Head of caudate nucleus (tissue), 42 donors: Measurements from ENCODE around the gene SLC36A3.
A peak's percentile ranks its signal among the peaks of the same experiment; 100 is the strongest.
"Not testable (repeated sequence)": the region's sequence is repeated elsewhere in the genome, so short reads cannot be mapped to it uniquely, and the experiment has no call there.

ENCODE experiments used
- DNase-seq, 42 donors: peaks; one replicate each; pipeline versions ENCODE4 v3.0.0 to v3.0.0-alpha.2; 2020 to 2021; ENCODE audit warnings: mixed read lengths in 7 of 42
- intact Hi-C: fragments of 100-400 bp; cut with DNase I; formaldehyde crosslinking; loops from one replicate; pipeline ENCODE4 v1.15.0; 2022

Gene SLC36A3

DNA sequence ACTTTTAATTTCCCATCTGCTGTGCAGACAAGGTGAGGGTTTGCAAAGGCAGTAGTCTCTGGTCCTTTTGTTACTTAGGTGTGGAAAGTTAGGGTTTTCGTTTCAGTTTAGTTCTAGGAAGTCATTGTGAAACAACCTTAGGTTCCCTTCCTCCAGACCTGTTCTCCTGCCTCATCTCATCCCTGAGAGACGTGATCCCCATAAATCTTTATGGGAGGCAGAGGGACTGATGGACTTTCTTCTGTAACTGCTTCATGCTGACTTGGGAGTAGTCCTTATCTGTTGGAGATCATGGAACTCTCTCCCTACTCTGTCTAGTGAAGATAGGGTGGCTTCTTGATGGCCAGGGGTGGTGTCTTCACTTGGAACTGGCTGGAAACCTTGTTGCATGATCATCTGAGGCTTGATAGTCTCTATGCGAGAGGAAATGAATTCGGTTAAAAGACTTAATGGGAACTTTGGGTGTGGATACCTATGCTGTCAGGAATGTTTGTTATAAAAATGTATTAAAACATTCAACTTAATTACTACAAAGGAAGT, 57.8 kb downstream of the SLC36A3 start:
- intact Hi-C loops, result no loop called here
- no peak for DNase-seq

DNA sequence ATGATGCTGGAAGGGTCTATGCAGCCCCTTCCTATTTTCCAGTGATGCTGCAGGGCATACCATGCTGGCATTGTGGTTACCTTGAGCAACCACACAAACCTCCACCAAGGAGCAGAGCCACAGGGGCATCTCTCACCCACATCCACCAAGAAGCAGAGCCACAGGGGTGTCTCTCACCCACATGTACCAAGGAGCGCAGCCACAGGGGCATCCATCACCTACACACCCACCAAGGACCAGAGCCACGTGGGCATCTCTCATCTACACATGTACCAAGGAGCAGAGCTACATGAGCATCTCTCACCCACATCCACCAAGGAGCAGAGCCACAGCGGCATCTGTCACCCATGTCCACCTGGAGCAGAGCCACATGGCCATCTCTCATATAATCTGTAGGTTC, 59.4 kb downstream of the SLC36A3 start:
- no peak for DNase-seq
- intact Hi-C loops, result no loop called here

- intact Hi-C loops, result no loop called here
- no peak for DNase-seq
These were observed 60.0 kb downstream of the SLC36A3 start for GRCh38 chr5:151243564-151243963.

DNA sequence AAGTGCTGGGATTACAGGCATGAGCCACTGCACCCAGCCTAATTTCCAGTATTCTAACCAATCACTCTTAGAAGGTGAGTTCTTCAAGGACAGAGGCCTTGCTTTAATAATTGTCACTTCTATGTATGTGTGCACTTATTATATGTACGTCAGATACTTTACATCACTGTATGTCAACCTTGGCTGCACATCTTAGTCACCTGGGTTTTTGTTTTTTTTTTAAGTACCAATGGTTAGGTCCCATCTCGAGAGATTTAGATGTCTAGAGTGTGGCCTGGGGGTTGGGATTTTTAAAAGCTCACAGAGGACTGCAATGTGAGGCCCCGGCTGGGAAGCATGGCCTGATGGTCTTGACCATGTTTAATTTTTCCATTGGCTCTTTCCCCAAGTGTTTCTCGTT, 60.4 kb downstream of the SLC36A3 start:
- DNase-seq, result no peak
- intact Hi-C loops, result no loop called here

DNA sequence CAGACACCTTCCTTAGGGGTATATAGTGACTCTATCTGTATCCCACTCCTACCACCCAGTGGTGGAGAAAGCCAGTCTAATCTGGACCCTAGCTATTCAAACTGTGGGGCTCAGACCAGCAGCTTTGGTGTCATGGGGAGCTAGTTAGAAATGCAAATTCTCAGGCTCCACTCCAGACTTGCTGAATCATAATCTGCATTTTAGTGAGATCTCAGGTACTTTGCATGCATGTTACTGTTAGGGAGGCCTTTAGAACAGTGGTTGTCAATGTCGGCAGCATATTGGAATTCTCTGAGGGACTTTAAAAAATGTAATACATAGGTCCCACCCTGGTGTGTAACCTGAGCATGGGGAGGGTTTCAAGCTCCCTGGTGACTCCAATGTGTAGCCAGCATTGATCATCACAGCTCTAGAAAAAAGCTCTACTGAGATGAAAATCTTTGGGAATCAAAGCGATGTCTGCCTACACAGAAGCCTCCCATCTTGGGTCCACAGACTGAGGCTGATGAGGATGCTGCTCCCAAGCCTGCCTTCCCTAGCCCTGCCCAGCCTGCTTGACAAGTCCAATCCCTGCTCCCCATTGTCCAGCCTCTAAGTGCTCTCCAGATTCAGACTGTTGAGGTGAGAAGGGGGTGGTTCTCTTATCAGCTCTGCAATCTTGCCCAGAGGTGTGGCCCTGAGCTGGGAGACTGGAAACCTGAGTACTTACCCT, 62.5 kb downstream of the SLC36A3 start:
- intact Hi-C loops, result no loop called here
- no peak for DNase-seq

DNA sequence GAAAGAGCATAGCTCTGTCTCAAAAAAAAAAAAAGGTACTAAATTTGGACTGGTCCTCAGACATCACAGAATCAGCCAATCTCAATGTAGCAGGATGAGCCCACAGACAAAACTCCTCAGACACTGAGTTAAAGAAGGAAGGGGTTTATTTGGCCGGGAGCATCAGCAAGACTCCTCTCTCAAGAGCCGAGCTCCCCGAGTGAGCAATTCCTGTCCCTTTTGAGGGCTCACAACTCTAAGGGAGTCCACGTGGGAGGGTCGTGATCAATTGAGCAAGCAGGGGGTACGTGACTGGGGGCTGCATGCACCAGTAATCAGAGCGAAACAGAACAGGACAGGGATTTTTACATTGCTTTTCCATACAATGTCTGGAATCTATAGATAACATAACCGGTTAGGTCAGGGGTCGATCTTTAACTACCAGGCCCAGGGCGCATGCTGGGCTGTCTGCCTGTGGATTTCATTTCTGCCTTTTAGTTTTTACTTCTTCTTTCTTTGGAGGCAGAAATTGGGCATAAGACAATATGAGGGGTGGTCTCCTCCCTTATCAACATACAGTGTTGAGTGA, 63.2 kb downstream of the SLC36A3 start:
- DNase-seq, intact Hi-C loops: not testable (repeated sequence)

- DNase-seq, result peak in 39 of 42 donors; percentile 21 to 87 (median 68)
- intact Hi-C loops, result no loop called here
These were observed 64.2 kb downstream of the SLC36A3 start for GRCh38 chr5:151239237-151239861.

GRCh38 chr5:151238303-151238741, 65.2 kb downstream of the SLC36A3 start:
- intact Hi-C loops, result no loop called here
- DNase-seq, result no peak

- DNase-seq, result no peak
- intact Hi-C loops, result no loop called here
These were observed 65.9 kb downstream of the SLC36A3 start for GRCh38 chr5:151237685-151238084.

DNA sequence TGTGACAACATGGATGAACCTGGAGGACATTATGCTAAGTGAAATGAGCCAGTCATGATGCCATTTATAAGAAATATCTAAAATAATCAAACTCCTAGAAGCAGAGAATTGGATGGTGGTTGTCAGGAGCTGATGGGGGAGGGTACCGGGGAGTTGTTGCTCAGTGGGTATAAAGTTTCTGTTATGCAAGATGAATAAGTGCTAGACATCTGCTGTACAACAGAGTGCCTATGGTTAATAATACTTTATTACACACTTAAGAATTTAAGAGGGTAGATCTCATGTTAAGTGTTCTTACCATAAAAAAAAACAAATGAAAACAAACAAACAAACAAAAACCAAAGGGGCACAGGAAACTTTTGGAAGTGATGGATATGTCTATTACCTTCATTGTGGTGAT, 66.7 kb downstream of the SLC36A3 start:
- no peak for DNase-seq
- intact Hi-C loops, result no loop called here

DNA sequence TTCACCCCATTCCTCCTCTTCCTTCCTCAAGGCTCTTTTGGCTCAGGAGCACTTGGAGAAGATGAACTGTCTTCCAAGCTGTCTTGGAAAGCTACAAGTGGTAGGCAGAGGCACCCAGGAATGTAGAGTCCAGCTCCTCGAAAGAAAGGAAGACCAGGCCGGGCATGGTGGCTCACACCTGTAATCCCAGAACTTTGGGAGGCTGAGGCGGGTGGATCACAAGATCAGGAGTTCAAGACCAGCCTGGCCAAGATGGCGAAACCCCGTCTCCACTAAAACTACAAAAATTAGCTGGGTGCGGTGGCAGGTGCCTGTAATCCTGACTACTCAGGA, 68.4 kb downstream of the SLC36A3 start:
- intact Hi-C loops, DNase-seq: not testable (repeated sequence)

GRCh38 chr5:151234476-151235238, 68.9 kb downstream of the SLC36A3 start:
- intact Hi-C loops, result no loop called here
- DNase-seq, result no peak

GRCh38 chr5:151233616-151234085, 69.9 kb downstream of the SLC36A3 start:
- intact Hi-C loops, result no loop called here
- DNase-seq, result no peak

- intact Hi-C loops, result no loop called here
These were observed 72.2 kb downstream of the SLC36A3 start for GRCh38 chr5:151231359-151231758.

GRCh38 chr5:151230048-151230680, 73.4 kb downstream of the SLC36A3 start:
- intact Hi-C loops, result no loop called here

More at GRCh38 chr5:151231359-151231758, 72.2 kb downstream of the SLC36A3 start:
- no peak for DNase-seq

GRCh38 chr5:151228986-151229385, 74.6 kb downstream of the SLC36A3 start:
- DNase-seq, result no peak
- intact Hi-C loops, result no loop called here

More at GRCh38 chr5:151230048-151230680, 73.4 kb downstream of the SLC36A3 start:
- DNase-seq, result no peak

GRCh38 chr5:151227918-151228447, 75.6 kb downstream of the SLC36A3 start:
- no peak for DNase-seq
- intact Hi-C loops, result no loop called here
